Ascending aorta (tissue), 2 donors: ENCODE measurements around the gene BSG. TPM values are rescaled to one million over a fixed set of nuclear protein-coding genes. Genes with fewer than 3 reads are reported as not detected.
"Not testable (repeated sequence)": the region's sequence is repeated elsewhere in the genome, so short reads cannot be mapped to it uniquely, and the experiment has no call there.

Experiments used
- DNase-seq, 2 donors: peaks; one replicate each; pipeline ENCODE4 v3.0.0-alpha.2; 2019; ENCODE audit warnings: low spot score in 2 of 2
- H3K27ac ChIP-seq, 2 donors: fragments of 200-600 bp; sonication (generic); one replicate each; pipeline ENCODE4 v1.5.1; 2016 to 2017; ENCODE audit warnings: mild to moderate bottlenecking in 1 of 2
- H3K27me3 ChIP-seq: fragments of 200-600 bp; sonication (generic); one replicate; pipeline ENCODE4 v1.5.1; 2017
- H3K36me3 ChIP-seq, 2 donors: fragments of 200-600 bp; sonication (generic); one replicate each; pipeline ENCODE4 v1.5.1; 2016
- H3K4me1 ChIP-seq, 2 donors: fragments of 200-600 bp; sonication (generic); one replicate each; pipeline ENCODE4 v1.5.1; 2016 to 2017; ENCODE audit warnings: mild to moderate bottlenecking in 1 of 2
- H3K4me3 ChIP-seq, 2 donors: fragments of 200-600 bp; sonication (generic); one replicate each; pipeline ENCODE4 v1.5.1; 2016 to 2017; ENCODE audit warnings: mild to moderate bottlenecking in 1 of 2
- H3K9me3 ChIP-seq, 2 donors: fragments of 200-600 bp; sonication (generic); one replicate each; pipeline ENCODE4 v1.5.1; 2016
- intact Hi-C: fragments of 100-400 bp; cut with DNase I; formaldehyde crosslinking; loops from one replicate; pipeline ENCODE4 v1.15.1; 2023
- total RNA-seq: library from RNA; depleted of rRNA; stranded (reverse); fragments of >200 nt; gene quantifications from one replicate; pipeline ENCODE4 v1.1.0, GENCODE V29; 2016
- TF ChIP-seq, protein P1 (sequence below), 3 experiments: fragments of 200-600 bp in 2 of 3; fragments of 450-650 bp in 1 of 3; sonication (generic) in 2 of 3; IDR thresholded peaks; one replicate each; pipeline ENCODE4 v1.5.1; 2016 to 2019; ENCODE audit warnings: antibody characterized with exemption in 3 of 3, mild to moderate bottlenecking in 1 of 3, moderate library complexity in 1 of 3

BSG gene
- total RNA-seq, 1 donor from 2014 or later = 647 TPM

GRCh38 chr19:620166-620862 lies 47.9 kb downstream of the BSG start:
- Histone ChIP-seq H3K36me3 (peaks cover 62 to 79% of the 10 kb centered on the region in 2 donors), H3K4me1 (no peaks in the 10 kb centered on the region), H3K27ac (no peak overlapping the region), H3K27me3 (no peaks in the 10 kb centered on the region), H3K9me3 (no peaks in the 10 kb centered on the region), H3K4me3 (no peak overlapping the region)
- intact Hi-C loops = no loop called here
- DNase-seq = no peak
- TF ChIP-seq, protein P1, sequence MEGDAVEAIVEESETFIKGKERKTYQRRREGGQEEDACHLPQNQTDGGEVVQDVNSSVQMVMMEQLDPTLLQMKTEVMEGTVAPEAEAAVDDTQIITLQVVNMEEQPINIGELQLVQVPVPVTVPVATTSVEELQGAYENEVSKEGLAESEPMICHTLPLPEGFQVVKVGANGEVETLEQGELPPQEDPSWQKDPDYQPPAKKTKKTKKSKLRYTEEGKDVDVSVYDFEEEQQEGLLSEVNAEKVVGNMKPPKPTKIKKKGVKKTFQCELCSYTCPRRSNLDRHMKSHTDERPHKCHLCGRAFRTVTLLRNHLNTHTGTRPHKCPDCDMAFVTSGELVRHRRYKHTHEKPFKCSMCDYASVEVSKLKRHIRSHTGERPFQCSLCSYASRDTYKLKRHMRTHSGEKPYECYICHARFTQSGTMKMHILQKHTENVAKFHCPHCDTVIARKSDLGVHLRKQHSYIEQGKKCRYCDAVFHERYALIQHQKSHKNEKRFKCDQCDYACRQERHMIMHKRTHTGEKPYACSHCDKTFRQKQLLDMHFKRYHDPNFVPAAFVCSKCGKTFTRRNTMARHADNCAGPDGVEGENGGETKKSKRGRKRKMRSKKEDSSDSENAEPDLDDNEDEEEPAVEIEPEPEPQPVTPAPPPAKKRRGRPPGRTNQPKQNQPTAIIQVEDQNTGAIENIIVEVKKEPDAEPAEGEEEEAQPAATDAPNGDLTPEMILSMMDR (IDR thresholded peaks at IDR 0.05) = no peak

- DNase-seq, intact Hi-C loops: not testable (repeated sequence)
Measured at GRCh38 chr19:621191-621590, 48.8 kb downstream of the BSG start.

DNA sequence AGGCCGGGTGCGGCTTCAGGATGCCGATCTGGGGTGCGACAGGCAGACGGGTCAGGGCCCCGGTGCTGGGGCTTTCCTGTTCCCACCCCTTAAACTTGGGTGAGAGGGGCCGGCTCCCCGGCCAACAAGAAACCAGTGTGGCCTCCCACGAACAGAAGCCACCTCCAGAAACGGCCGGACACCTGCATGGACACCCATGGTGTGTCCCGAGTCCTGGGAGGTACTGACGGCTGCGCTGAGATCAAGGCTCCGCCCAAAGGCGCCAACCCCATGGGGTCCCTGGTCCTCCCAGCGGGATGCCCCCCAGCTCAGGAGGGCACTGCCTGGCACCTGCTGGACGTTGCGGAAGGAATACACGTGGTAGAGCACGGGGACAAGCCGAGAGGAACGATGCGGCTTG lies 49.4 kb downstream of the BSG start:
- intact Hi-C loops = no loop called here

More at GRCh38 chr19:621191-621590, 48.8 kb downstream of the BSG start:
- H3K36me3 ChIP-seq = peaks cover 68 to 82% of the 10 kb centered on the region in 2 donors
- not testable (repeated sequence) for H3K27me3 ChIP-seq, H3K4me1 ChIP-seq, H3K4me3 ChIP-seq, H3K27ac ChIP-seq, H3K9me3 ChIP-seq

GRCh38 chr19:622666-623065 lies 50.3 kb downstream of the BSG start:
- H3K4me3 ChIP-seq = no peak overlapping the region
- no peak for DNase-seq
- TF ChIP-seq, protein P1 (IDR thresholded peaks at IDR 0.05) = no peak
- intact Hi-C loops = no loop called here
- no peaks in the 10 kb centered on the region for H3K4me1 ChIP-seq
- peaks cover 62 to 74% of the 10 kb centered on the region in 2 donors for H3K36me3 ChIP-seq
- no peaks in the 10 kb centered on the region for H3K9me3 ChIP-seq
- no peaks in the 10 kb centered on the region for H3K27me3 ChIP-seq
- H3K27ac ChIP-seq = no peak overlapping the region

More for the DNA sequence above, 49.4 kb downstream of the BSG start:
- Histone ChIP-seq H3K27me3 (no peaks in the 10 kb centered on the region), H3K4me1 (no peaks in the 10 kb centered on the region), H3K36me3 (peaks cover 68 to 82% of the 10 kb centered on the region in 2 donors), H3K9me3 (no peaks in the 10 kb centered on the region), H3K4me3 (no peak overlapping the region), H3K27ac (no peak overlapping the region)
- no peak for DNase-seq
- TF ChIP-seq, protein P1 (IDR thresholded peaks at IDR 0.05) = no peak

DNA sequence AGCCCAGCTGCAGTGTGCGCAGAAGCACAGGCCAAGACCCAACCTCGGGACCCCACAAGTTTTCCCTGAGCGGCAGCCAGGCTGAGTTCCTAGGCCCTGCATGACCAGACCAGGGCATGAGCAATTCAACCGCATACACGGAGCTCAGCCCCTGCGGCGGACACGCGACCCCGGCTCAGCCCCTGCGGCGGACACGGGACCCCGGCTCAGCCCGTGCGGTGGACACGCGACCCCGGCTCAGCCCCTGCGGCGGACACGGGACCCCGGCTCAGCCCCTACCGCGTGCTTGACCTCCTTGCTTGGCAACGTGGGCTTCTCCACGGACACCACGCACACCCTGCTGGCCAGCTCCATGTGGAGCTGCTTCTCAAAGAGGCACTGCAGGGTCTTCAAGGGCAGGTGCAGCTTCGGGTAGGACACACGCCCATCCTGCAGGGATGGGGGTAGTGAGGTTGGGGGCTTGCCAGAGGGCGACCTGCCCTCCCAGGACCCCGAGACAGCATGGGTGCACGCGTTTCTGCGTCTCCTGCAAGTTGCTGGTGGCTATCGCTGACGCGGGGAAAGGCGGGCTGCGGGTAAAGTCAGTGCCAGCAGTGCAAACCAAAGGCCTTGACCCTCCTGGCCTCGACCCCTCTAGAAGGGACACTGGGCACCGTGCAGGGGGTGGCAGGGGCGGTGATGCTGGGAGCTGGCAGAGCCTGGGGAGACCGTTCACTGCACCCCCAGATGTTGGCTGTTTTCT lies 51.0 kb downstream of the BSG start:
- Histone ChIP-seq H3K9me3 (no peaks in the 10 kb centered on the region), H3K4me3 (no peak overlapping the region), H3K36me3 (peaks cover 58 to 73% of the 10 kb centered on the region in 2 donors), H3K4me1 (no peaks in the 10 kb centered on the region), H3K27ac (no peak overlapping the region), H3K27me3 (no peaks in the 10 kb centered on the region)
- intact Hi-C loops = no loop called here
- no peak for DNase-seq
- TF ChIP-seq, protein P1 (IDR thresholded peaks at IDR 0.05) = no peak

GRCh38 chr19:623974-624373 lies 51.6 kb downstream of the BSG start:
- Histone ChIP-seq H3K4me3 (no peak overlapping the region), H3K4me1 (no peaks in the 10 kb centered on the region), H3K9me3 (no peaks in the 10 kb centered on the region), H3K27ac (no peak overlapping the region), H3K27me3 (no peaks in the 10 kb centered on the region), H3K36me3 (peaks cover 57 to 73% of the 10 kb centered on the region in 2 donors)
- intact Hi-C loops = no loop called here
- no peak for DNase-seq
- TF ChIP-seq, protein P1 (IDR thresholded peaks at IDR 0.05) = no peak
